VCaP (cell line): ENCODE measurements around the gene SERPINF2.

ENCODE experiments used
- H3K27ac ChIP-seq: fragments of 450-650 bp; 2 replicates; pipeline ENCODE4 v1.5.1; 2017
- CTCF ChIP-seq: fragments of 450-650 bp; conservative IDR thresholded peaks from 2 replicates; pipeline ENCODE4 v1.5.1; 2017; ENCODE audit warnings: mild to moderate bottlenecking, moderate library complexity

The SERPINF2 gene

GRCh38 chr17:1754430-1755112 lies 11.9 kb downstream of the SERPINF2 start:
- TF ChIP-seq CTCF: no peak
- no peak overlapping the region for H3K27ac ChIP-seq

- no peak for TF ChIP-seq CTCF
- H3K27ac ChIP-seq: no peak overlapping the region
Observed at GRCh38 chr17:1755252-1755826, 12.7 kb downstream of the SERPINF2 start.

- TF ChIP-seq CTCF: no peak
- H3K27ac ChIP-seq: no peak overlapping the region
Observed at GRCh38 chr17:1755827-1756262, 13.2 kb downstream of the SERPINF2 start.

- H3K27ac ChIP-seq: no peak overlapping the region
- TF ChIP-seq CTCF: no peak
Observed at GRCh38 chr17:1758807-1759206, 16.1 kb downstream of the SERPINF2 start.

GRCh38 chr17:1759529-1759928 lies 16.9 kb downstream of the SERPINF2 start:
- no peak for TF ChIP-seq CTCF

GRCh38 chr17:1762233-1762900 lies 19.7 kb downstream of the SERPINF2 start:
- TF ChIP-seq CTCF: no peak

More at GRCh38 chr17:1759529-1759928, 16.9 kb downstream of the SERPINF2 start:
- no peak overlapping the region for H3K27ac ChIP-seq

GRCh38 chr17:1762901-1763898 lies 20.5 kb downstream of the SERPINF2 start:
- TF ChIP-seq CTCF: no peak
- H3K27ac ChIP-seq: no peak overlapping the region

More at GRCh38 chr17:1762233-1762900, 19.7 kb downstream of the SERPINF2 start:
- H3K27ac ChIP-seq: no peak overlapping the region
